Body of pancreas (tissue), 4 donors: ENCODE measurements around the gene WDR33.
"Not testable (repeated sequence)": the region's sequence is repeated elsewhere in the genome, so short reads cannot be mapped to it uniquely, and the experiment has no call there.

Experiments
- POLR2A ChIP-seq, 3 donors: fragments of 450-650 bp; IDR thresholded peaks; one replicate each; pipeline ENCODE4 v1.6.1; 2016; ENCODE audit warnings: antibody characterized with exemption in 3 of 3, mild to moderate bottlenecking in 2 of 3
- TF ChIP-seq, protein P1 (sequence below), 7 experiments: fragments of 450-650 bp in 4 of 7; fragments of 200-600 bp in 3 of 7; sonication (generic) in 3 of 7; IDR thresholded peaks; one replicate each; pipeline ENCODE4 v1.5.1; 2016 to 2019; ENCODE audit warnings: antibody characterized with exemption in 7 of 7

DNA sequence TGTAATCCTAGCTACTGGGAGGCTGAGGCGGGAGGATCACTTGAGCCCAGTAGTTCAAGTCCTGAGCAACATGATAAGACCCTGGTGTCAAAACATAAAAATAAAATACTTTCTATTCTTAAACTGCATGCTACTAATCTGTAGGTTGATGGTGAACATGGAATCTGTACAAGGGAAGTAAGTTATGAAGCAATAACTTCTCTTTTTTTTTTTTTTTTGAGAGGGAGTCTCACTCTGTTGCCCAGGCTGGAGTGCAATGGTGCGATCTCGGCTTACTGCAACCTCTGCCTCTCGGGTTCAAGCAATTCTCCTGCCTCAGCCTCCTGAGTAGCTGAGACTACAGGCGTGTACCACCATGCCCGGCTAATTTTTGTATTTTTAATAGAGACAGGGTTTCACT lies 16.1 kb downstream of the WDR33 start:
- TF ChIP-seq POLR2A (IDR thresholded peaks at IDR 0.05), result not testable (repeated sequence)
- TF ChIP-seq, protein P1, sequence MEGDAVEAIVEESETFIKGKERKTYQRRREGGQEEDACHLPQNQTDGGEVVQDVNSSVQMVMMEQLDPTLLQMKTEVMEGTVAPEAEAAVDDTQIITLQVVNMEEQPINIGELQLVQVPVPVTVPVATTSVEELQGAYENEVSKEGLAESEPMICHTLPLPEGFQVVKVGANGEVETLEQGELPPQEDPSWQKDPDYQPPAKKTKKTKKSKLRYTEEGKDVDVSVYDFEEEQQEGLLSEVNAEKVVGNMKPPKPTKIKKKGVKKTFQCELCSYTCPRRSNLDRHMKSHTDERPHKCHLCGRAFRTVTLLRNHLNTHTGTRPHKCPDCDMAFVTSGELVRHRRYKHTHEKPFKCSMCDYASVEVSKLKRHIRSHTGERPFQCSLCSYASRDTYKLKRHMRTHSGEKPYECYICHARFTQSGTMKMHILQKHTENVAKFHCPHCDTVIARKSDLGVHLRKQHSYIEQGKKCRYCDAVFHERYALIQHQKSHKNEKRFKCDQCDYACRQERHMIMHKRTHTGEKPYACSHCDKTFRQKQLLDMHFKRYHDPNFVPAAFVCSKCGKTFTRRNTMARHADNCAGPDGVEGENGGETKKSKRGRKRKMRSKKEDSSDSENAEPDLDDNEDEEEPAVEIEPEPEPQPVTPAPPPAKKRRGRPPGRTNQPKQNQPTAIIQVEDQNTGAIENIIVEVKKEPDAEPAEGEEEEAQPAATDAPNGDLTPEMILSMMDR (IDR thresholded peaks at IDR 0.05), result not testable (repeated sequence)
